Spinal cord (tissue), 10 donors: ENCODE data around the gene DCPS. TPM values are rescaled to one million over a fixed set of nuclear protein-coding genes. Genes with fewer than 3 reads are reported as not detected.
A peak's percentile ranks its signal among the peaks of the same experiment; 100 is the strongest.
"Not testable (repeated sequence)": the region's sequence is repeated elsewhere in the genome, so short reads cannot be mapped to it uniquely, and the experiment has no call there.

Experiments
- DNase-seq, 6 donors: peaks; one replicate each; pipeline versions ENCODE4 v3.0.0 to v3.0.0-alpha.2; 2013 to 2015; ENCODE audit warnings: low spot score in 6 of 6, low read depth in 4 of 6
- H3K27ac ChIP-seq: one replicate; pipeline ENCODE4 v1.5.1; 2013; ENCODE audit warnings: low read depth, low read length, control low read depth
- H3K27me3 ChIP-seq: one replicate; pipeline ENCODE4 v1.6.1; 2013; ENCODE audit warnings: low read length; ENCODE audit not compliant: control insufficient read depth, insufficient read depth
- H3K36me3 ChIP-seq: one replicate; pipeline ENCODE4 v1.6.1; 2013; ENCODE audit warnings: low read length; ENCODE audit not compliant: control insufficient read depth, insufficient read depth
- H3K4me1 ChIP-seq: one replicate; pipeline ENCODE4 v1.6.1; 2013; ENCODE audit warnings: low read length; ENCODE audit not compliant: control insufficient read depth, insufficient read depth
- H3K4me3 ChIP-seq: one replicate; pipeline ENCODE4 v1.5.1; 2013; ENCODE audit warnings: low read depth, low read length, control low read depth
- H3K9me3 ChIP-seq: one replicate; pipeline ENCODE4 v1.6.1; 2013; ENCODE audit warnings: low read length; ENCODE audit not compliant: control insufficient read depth, insufficient read depth
- WGBS: methylation state at CpG from one replicate; pipeline ENCODE4 v1.1.5; 2013; ENCODE audit warnings: missing lambda C conversion rate; ENCODE audit not compliant: insufficient coverage; 5-methylcytosine and 5-hydroxymethylcytosine counted together
- polyA plus RNA-seq, 2 donors: library from polyadenylated mRNA; unstranded; fragments of 120-200 nt; gene quantifications; one replicate each; pipeline ENCODE4 v1.2.1, GENCODE V29; 2013; ENCODE audit not compliant: insufficient read length in 2 of 2
- total RNA-seq, 2 donors: library from RNA; depleted of rRNA in 1 of 2; stranded (reverse); fragments of 120-200 nt in 1 of 2; fragments of >200 nt in 1 of 2; gene quantifications; one replicate each; pipeline versions ENCODE4 v1.2.3 to v1.2.4, GENCODE V29; 2013 to 2014
- donor health status: healthy.

Gene DCPS
- total and polyA plus RNA-seq, 4 donors = 5.1 to 17.6 (median 12.7) TPM

- H3K27me3 ChIP-seq = no peaks in the 10 kb centered on the region
- peaks cover 71% of the 10 kb centered on the region for H3K4me1 ChIP-seq
- WGBS = 84% methylated on average over 4 of the region's 5 CpGs
- peaks cover 8% of the 10 kb centered on the region for H3K36me3 ChIP-seq
- no peak for DNase-seq
- H3K9me3 ChIP-seq = no peaks in the 10 kb centered on the region
- H3K27ac ChIP-seq = no peak overlapping the region
- H3K4me3 ChIP-seq = no peak overlapping the region
Measured at GRCh38 chr11:126361400-126361799, 57.5 kb downstream of the DCPS start.

- peaks cover 60% of the 10 kb centered on the region for H3K4me1 ChIP-seq
- H3K4me3 ChIP-seq = no peak overlapping the region
- peak overlapping the region; percentile 63 for H3K27ac ChIP-seq
- no peaks in the 10 kb centered on the region for H3K9me3 ChIP-seq
- no peaks in the 10 kb centered on the region for H3K27me3 ChIP-seq
- WGBS = 86% methylated on average over 5 of the region's 9 CpGs
- peaks cover 6% of the 10 kb centered on the region for H3K36me3 ChIP-seq
- DNase-seq = no peak
Measured at GRCh38 chr11:126362879-126363655, 59.2 kb downstream of the DCPS start.

- DNase-seq = peak in 2 of 6 donors; percentile 21 to 62
Measured at GRCh38 chr11:126363706-126364248, 59.9 kb downstream of the DCPS start.

GRCh38 chr11:126364735-126365134 is 60.9 kb downstream of the DCPS start:
- peaks cover 45% of the 10 kb centered on the region for H3K4me1 ChIP-seq
- H3K27me3 ChIP-seq, H3K36me3 ChIP-seq, H3K4me3 ChIP-seq, H3K9me3 ChIP-seq, H3K27ac ChIP-seq, DNase-seq: not testable (repeated sequence)
- WGBS = 88% methylated on average over 1 of the region's 9 CpGs

More at GRCh38 chr11:126363706-126364248, 59.9 kb downstream of the DCPS start:
- Histone ChIP-seq H3K36me3 (peaks cover 5% of the 10 kb centered on the region), H3K4me1 (peaks cover 52% of the 10 kb centered on the region), H3K4me3 (no peak overlapping the region), H3K27ac (peak overlapping the region; percentile 64), H3K9me3 (no peaks in the 10 kb centered on the region), H3K27me3 (no peaks in the 10 kb centered on the region)
- WGBS = 58% methylated on average over 5 of the region's 10 CpGs

GRCh38 chr11:126365508-126365907 is 61.6 kb downstream of the DCPS start:
- not testable (repeated sequence) for DNase-seq
- WGBS = 63% methylated on average over 2 of the region's 5 CpGs

GRCh38 chr11:126366064-126366822 is 62.4 kb downstream of the DCPS start:
- Histone ChIP-seq H3K27ac (peak overlapping the region; percentile 3), H3K4me3 (no peak overlapping the region), H3K36me3 (no peaks in the 10 kb centered on the region), H3K27me3 (no peaks in the 10 kb centered on the region), H3K4me1 (peaks cover 35% of the 10 kb centered on the region), H3K9me3 (no peaks in the 10 kb centered on the region)
- DNase-seq = no peak
- WGBS = 62% methylated on average over 16 of the region's 19 CpGs

More at GRCh38 chr11:126365508-126365907, 61.6 kb downstream of the DCPS start:
- not testable (repeated sequence) for H3K27ac ChIP-seq, H3K4me3 ChIP-seq, H3K36me3 ChIP-seq, H3K27me3 ChIP-seq, H3K9me3 ChIP-seq
- peaks cover 40% of the 10 kb centered on the region for H3K4me1 ChIP-seq

GRCh38 chr11:126366823-126367654 is 63.2 kb downstream of the DCPS start:
- H3K4me1 ChIP-seq = peaks cover 35% of the 10 kb centered on the region
- DNase-seq, H3K27me3 ChIP-seq, H3K4me3 ChIP-seq, H3K9me3 ChIP-seq, H3K27ac ChIP-seq, H3K36me3 ChIP-seq: not testable (repeated sequence)
- 75% methylated on average over 11 of the region's 14 CpGs for WGBS

GRCh38 chr11:126367806-126368205 is 63.9 kb downstream of the DCPS start:
- not testable (repeated sequence) for DNase-seq, H3K27me3 ChIP-seq, H3K27ac ChIP-seq, H3K36me3 ChIP-seq, H3K9me3 ChIP-seq, H3K4me3 ChIP-seq
- 83% methylated on average over 1 of the region's 5 CpGs for WGBS
- peaks cover 30% of the 10 kb centered on the region for H3K4me1 ChIP-seq
